GM19324 (cell line): ENCODE measurements around the gene CYP2R1.
"Not testable (repeated sequence)": the region's sequence is repeated elsewhere in the genome, so short reads cannot be mapped to it uniquely, and the experiment has no call there.

Source experiments
- ATAC-seq: cut with Tn5 transposase; IDR thresholded peaks from one replicate; pipeline ENCODE4 v1.9.1; 2021; ENCODE audit warnings: mild to moderate bottlenecking, moderate library complexity; ENCODE audit not compliant: unreplicated experiment, low FRiP score

Gene CYP2R1

DNA sequence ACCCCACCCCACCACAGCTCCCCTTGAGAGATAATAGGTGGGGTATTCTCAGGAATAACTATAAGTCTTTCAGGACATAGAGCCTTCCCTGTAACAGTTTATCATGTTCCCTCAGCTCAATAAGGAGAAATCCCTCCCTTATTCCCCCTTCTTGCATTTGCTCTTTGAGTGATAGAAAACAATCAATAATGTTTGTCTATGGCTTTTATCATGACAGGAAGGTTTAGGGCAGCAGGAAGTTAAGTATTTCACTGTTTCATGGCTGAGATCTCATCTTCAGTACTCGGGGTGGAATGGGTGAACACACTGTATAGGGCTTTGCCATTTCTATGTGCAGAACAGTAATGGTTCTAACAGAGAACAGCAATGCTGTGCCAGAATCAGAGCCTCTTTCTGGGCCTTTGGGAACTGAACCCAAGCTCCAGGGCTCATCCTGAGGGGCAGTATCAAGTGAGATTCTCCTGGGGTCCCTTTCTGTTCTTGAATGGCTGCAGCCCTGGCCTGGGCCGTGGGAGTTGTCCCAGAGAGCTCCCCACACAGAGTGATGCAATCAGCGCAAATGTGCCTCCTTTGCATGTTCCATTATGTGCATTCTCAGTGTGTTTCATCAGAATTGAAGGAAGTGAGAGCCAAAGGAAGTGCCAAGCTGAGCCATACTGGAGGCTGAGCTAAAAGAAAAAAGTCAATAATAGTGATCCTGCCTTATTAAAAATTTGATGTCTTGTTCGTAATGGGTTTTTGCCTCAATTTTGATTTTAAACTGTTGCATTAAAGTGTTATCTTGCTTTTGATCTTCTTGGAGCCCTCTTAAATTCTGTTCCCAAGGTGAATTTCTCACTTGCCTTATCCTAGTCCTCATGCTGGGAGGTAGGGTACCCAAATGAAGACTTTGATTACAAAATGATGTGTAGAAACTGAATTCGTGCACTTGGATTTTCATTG lies 2.9 kb upstream of the CYP2R1 start:
- ATAC-seq: no peak

DNA sequence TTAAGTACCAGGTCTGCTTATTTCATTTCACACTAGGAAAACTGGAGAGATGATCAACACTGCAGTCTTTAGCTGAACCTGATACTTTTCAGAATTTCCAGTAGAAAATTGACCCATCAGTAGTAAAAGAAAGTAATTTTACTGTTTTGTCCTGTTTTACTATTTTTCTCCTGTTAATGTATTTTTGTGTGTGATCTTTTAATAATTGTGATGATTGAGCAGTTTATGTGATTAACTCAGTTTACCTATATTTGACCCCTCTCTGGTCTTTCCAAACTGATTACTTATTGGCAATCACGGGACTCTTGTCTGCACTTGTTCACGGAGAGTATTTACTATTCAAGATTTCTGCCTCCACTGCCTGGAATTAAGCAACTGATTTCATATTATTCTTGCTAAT lies 546 bp upstream of the CYP2R1 start:
- no peak for ATAC-seq

DNA sequence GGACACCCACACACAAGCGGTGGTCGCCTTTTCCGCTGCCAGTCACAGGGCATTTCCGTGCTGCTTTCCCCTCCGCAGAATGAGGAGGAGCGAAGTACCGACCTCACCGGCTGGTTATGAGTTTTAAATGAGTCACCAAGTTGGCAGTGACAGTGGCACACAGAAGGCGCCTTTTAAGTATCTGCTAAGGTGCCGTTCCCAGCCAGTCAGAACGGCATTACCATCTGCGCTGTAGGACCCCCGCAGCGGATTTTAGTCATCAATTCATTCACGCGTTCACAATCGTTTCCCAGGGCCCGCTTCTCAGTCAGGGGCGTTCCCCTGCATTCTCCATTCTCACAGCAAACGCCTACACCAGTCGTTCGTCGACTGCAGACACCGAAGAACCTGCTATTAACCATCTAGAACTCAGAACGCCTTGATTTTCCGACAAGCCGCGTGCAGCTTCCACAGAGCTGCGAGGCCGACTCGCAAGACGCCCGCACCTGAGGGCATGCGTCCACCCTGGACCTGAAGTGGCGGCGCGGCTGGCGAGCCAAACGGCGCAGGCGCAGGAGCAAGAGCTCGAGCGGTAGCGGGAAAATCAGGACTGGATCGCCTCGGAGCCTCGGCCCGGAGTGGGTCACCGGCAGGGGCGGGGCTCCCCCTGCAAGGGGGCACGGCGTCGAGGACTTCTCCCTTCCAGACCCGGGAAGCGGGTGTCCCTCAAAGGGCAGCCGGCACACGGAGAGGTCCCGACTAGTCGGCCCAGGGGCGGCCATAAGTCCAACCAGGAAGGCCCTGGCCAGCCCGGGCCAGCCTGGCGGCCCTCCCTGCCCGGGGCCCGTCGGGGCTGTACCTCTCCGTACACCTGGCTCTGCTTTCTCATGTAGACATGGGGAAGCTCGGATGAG lies 642 bp downstream of the CYP2R1 start:
- peak; percentile 67 for ATAC-seq

DNA sequence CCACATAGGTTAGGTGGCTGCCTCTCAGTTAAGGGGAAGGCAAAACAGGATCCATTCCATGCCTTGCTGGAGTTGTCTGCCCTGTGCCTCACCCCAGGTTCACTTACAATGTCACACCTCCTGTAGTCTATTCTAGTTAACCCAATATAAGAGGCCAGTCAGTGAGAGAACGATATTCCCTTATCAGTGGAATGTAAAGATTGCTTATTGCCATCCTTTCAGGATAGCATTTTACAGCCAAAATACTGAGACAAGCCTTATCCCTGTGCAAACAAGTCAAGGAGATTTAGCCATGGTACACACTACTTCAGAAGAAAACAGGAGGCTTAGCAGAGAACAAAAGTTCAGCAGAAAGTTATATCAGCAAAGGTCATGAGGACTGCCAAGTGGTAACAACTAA lies 5.5 kb downstream of the CYP2R1 start:
- ATAC-seq: no peak

DNA sequence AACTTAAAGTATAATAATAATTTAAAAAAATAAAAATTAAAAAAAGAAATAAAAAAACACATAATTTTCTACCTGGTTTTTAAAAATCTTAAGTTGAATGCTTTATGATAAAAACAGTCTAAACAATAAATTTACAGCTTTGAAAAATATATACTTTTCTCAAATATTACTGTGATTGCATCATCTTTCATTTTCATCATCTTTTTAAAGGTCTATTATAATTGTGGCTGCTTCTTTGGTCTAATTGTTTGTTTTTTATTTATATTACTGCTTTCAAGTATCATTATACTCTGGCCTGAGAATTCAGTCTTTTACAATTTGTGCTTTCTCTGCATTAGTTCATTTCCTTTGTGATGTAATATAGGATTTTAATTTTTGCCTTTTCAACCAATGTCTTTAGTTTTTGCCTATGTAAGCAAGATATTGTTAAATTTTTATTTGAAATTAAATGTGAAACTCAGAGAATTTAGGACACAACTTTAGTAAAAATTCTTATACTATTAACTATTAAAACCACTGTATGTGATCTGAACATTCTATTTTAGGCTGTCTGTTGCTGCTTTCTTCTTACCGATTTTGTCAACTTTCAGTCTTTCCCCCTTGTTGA lies 7.3 kb downstream of the CYP2R1 start:
- ATAC-seq: no peak

DNA sequence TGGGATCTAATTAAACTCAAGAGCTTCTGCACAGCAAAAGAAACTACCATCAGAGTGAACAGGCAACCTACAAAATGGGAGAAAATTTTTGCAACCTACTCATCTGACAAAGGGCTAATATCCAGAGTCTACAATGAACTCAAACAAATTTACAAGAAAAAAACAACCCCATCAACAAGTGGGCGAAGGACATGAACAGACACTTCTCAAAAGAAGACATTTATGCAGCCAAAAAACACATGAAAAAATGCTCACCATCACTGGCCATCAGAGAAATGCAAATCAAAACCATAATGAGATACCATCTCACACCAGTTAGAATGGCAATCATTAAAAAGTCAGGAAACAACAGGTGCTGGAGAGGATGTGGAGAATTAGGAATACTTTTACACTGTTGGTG lies 8.3 kb downstream of the CYP2R1 start:
- not testable (repeated sequence) for ATAC-seq

DNA sequence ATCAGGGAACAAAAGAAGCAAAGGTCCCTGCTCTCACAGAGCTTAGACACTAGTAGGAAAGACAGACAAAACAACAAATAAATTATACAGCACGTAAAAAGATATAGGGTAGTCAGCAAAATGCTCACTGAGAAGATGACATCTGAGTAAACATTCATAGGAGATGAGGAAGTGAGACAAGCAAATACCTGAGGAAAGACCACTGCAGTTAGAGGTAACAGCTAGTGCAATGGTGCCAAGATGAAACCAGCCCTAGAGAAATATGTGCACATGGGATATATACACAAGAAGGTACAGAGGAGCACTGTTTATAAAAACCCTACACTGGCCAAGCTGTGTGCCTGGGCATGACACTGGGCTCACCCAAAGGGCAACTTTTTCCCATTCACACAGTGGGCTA lies 9.8 kb downstream of the CYP2R1 start:
- no peak for ATAC-seq

DNA sequence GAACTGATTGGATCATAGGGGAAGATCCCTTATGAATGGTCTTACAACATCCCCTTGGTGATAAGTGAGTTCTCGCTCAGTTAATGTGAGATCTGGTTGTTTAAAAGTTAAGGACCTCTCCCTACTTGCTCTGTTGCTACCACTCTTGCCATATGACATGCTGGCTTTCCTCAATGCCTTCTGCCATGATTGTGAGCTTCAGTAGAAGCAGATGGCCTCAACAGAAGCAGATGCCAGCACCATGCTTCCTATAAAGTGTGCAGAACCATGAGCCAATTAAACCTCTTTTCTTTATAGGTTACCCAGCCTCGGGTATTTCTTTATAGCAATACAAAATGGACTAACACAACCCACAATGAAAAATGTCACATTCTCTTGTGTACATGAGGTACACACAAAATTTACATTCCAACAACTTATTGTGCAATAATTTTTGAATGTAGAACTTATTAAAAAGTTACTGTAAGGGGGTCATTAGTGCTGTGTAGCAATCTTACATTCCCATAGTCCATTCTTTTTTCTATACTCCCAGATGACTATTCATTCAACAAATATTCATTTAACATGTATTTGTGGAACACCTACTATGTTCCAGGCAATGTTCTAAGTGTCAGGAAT lies 10.3 kb downstream of the CYP2R1 start:
- no peak for ATAC-seq

DNA sequence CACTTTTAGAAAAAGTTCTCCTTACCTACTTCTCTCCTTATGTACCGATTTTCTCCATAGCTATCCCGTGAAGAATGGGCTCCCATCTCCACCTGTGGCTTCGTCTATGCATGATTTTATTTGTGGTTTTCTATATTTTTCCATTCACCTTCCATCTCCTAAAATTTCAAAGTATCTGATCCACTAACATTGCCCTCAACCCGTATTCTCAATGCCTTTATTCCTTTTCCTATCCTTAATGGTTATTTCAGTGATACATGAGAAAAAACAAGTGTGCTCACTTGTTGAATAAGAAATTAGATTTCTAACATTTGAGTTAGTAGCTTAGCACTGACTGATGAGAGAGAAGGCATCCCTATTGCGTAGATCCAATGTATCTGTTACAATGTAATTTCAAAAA lies 16.9 kb downstream of the CYP2R1 start:
- ATAC-seq: no peak

DNA sequence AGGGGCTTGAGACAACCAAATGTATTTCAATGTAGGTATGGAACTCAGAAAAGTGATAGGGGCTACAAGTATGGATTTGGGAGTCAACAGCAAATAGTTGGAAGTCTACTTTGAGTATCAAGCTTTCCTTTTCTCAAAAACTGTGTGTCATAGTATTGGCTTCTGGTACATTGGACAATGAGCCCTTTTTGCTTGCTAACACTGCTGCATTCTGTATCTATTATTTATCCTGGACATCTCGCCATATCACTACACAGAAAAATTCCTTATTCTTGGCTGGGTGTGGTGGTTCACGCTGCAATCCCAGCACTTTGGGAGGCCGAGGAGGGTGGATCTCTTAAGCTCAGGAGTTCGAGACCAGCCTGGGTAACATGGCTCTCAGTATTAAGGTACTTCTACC lies 18.4 kb downstream of the CYP2R1 start:
- no peak for ATAC-seq

DNA sequence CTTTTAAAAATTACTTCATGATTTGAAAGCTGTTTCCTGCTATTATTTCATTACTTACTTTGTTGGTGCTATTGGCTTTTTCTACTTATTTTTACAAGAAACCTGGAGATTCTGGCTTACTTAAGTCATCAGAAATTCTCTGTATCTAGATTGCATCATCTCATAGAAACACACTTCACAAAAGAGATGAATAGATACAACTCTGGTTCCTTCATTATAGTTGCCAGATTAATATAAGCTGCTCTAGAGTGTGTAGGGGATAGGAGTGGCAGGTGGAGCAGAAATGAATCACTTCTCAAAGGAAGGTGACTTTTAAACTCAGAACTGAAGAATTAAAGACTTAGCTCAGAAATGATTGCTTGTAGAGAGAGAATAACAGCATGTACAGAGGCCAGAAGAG lies 20.0 kb downstream of the CYP2R1 start:
- ATAC-seq: no peak

DNA sequence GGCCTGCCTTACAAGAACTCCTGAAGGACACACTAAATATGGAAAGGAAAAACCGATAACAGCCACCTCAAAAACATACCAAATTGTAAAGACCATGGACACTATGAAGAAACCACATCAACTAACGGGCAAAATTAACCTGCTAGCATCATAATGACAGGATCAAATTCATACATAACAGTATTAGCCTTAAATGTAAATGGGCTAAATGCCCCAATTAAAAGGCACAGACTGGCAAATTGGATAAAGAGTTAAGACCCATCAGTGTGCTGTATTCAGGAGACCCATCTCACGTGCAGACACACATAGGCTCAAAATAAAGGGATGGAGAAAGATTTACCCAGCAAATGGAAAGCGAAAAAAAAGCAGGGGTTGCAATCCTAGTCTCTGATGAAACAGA lies 28.3 kb downstream of the CYP2R1 start:
- ATAC-seq: not testable (repeated sequence)

DNA sequence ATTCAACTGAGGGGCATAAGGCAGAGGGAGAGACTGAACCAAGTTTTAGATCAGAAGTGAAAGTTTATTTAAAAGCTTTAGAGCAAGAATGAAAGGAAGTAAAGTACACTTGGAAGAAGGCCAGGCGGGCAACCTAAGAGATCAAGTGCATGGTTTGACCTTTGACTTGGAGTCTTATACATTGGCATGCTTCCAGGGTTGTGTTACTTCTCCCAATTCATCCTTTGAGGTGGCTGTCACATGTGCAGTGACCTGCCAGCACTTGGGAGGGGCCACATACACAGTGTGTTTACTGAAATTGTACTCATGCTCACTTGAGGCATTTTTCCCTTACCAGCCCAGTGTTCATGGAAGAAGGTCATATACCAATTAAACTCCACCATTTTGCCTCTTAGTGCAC lies 30.4 kb downstream of the CYP2R1 start:
- ATAC-seq: no peak

DNA sequence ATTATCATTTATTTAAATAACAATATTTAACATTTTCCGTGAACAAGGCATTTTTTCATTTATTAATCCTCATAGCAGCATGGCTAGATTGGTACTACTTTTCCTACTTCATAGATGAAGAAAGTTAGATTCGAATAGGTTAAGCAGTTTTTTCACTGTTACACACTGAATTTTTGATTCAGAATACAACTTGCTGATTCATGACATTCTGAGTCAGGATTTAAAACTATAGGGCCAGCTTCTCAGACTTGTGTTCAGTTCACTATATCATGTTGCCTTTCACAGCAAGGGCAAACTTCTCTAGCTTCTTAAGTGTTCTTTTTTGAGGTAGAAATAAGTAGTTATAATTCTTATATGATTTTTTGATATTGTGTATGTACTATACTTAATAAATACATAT lies 31.5 kb downstream of the CYP2R1 start:
- no peak for ATAC-seq

DNA sequence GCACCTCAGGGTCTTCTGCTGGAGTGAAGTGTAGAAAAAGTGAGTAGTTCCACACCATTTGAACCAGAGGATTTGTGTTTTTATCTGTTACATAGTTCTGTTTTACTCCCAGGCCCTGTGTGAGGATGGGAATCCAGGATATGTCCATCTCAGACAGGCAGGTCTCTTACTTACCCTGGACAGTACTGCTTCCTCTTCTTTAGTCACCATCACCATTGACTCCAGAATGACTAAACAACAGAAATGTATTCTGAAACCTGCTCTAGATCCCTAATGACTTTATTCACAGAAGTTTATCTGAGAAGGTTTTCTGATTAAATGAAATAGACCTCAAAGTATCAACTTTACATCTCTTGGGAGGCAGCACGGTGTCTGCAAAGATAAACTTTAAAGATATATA lies 33.6 kb downstream of the CYP2R1 start:
- ATAC-seq: no peak

DNA sequence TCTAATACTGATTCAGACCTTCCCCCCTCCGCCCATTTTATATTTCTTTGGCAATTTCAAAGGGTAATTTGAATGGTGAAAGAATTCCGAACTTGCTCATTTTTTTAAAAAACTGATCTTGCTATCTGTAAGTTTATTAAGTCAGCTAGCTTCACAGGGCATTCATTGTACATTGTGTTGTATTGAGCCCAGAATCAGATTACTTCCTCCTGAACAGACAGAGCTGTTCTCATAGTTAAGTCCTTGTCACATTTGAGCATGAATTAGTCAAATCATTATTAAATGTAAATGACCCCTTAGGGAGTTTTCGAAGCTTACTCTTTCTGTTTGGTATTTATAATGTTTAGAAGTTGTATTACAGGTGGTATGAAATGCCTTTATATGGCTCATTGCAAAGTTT lies 34.4 kb downstream of the CYP2R1 start:
- no peak for ATAC-seq

DNA sequence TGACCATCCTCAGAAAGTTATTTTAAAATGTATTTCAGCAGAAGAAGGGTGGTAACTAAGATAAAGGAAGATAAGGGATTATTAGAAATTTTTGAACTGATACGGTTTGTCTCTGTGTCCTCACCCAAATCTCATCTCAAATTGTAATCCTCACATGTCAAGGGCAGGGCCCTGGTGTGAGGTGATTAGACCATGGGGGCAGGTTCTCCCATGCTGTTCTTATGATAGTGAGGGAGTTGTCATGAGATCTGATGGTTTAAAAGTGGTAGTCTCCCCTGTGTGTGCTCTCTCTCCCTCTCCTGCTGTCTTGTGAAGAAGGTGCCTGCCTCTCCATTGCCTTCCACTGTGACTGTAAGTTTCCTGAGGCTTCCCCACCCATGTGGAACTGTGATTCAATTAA lies 36.1 kb downstream of the CYP2R1 start:
- no peak for ATAC-seq

DNA sequence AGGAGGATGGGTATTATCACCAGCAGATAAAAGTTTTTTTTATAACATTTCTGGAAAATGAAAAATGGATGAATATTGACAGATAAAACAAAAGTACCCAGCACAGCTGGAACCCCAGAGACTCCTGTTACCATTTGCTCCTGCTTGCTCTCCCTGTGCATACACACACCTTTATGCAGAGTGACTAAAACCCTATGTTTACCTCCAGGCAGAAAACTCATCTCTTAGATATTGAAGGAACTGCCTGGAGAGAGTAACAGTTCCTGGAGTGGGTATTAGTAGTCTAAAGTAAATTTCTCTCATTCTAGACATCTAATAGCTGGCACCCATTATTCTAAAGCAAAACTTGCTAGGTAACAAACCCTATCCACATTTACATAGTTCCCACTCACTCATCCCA lies 38.0 kb downstream of the CYP2R1 start:
- no peak for ATAC-seq

DNA sequence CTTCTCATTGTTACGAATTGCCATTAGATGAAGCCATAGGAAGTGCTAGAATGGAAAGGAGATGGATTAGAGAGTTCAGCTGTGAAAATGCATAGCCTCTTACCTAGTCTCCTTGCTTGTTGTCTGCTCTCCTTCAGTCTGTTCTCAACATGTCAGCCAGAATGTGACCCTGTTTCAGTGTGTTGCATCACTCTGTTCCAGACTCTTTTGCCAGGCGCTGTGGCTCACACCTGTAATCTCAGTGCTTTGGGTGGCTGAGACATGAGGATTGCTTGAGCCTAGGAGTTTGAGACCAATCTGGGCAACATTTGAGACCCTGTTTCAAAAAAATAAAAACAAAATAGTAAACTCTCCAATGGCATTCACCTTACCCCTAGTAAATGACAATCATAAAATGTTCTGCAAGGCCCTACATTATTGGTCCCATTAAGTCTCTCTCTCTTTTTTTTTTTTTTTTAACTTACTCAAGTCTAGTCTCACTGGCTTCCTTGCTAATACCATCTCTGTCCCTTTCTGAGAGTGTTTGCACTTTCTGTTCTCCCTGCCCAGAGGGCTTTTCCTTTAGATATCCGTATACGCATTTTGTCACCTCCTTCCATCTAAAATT lies 39.4 kb downstream of the CYP2R1 start:
- no peak for ATAC-seq

DNA sequence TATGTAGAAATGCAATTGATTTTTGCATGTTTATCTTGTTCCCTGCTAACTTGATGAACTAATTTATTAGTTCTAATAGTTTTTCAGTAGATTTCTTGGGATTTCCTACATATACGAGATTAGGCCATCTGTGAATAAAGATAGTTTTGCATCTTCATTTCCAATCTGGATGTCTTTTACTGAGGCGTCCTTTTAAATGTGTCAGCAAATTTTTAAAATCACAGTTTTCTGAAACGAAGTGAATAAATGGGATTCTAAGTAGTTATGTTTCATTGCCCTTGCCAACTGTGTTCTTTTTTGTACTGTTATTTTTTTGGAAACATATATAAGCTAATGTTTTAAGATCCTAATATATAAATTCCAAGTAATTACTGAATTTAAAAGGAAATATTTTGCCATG lies 50.0 kb downstream of the CYP2R1 start:
- no peak for ATAC-seq
